ENCODE measurements around the gene TTLL1.

DNA sequence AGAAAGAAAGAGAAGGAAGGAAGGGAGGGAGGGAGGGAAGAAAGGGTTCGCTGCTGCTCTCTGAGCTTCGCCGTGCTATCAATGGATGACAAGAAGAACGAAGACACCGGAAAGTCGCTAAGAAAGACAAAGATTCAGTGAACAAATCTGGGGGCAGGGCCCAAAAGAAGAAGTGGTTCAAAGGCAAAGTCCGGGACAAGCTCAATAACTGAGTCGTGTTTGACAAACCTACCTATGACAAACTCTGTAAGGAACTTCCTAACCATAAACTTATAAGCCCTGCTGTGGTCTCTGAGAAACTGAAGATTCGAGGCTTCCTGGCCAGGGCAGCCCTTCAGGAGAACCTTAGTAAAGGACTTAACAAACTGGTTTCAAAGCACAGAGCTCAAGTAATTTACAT, 2.9 kb upstream of the TTLL1 start:
- TF ChIP-seq, protein P1, sequence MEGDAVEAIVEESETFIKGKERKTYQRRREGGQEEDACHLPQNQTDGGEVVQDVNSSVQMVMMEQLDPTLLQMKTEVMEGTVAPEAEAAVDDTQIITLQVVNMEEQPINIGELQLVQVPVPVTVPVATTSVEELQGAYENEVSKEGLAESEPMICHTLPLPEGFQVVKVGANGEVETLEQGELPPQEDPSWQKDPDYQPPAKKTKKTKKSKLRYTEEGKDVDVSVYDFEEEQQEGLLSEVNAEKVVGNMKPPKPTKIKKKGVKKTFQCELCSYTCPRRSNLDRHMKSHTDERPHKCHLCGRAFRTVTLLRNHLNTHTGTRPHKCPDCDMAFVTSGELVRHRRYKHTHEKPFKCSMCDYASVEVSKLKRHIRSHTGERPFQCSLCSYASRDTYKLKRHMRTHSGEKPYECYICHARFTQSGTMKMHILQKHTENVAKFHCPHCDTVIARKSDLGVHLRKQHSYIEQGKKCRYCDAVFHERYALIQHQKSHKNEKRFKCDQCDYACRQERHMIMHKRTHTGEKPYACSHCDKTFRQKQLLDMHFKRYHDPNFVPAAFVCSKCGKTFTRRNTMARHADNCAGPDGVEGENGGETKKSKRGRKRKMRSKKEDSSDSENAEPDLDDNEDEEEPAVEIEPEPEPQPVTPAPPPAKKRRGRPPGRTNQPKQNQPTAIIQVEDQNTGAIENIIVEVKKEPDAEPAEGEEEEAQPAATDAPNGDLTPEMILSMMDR (IDR thresholded peaks at IDR 0.05) = no peak
- no peak for TF ChIP-seq POLR2A (IDR thresholded peaks at IDR 0.05)

Measured in esophagus squamous epithelium (tissue), 4 donors.